ENCODE data around the gene EPHB2. TPM values are rescaled to one million over a fixed set of nuclear protein-coding genes. Genes with fewer than 3 reads are reported as not detected.

EPHB2 gene
- 15.1 and 63.4 TPM in 2 replicates for total RNA-seq

DNA sequence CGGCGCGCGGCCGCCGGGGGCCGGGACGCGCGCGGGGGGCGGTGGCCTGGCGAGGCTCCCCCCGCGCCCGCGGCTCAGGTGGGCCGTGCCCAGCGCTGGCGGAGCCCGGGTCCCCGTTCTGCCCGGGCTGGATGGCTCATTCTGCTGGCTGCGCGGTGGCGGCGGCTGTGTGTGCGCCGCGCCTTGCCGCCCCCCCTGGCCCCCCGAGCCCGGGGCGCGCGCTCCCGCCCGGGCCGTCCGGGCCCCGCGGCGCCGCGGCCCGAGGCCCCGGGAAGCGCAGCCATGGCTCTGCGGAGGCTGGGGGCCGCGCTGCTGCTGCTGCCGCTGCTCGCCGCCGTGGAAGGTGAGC, at the start of gene EPHB2:
TSS of gene EPHB2 (plus strand) at position 139 of the 349 bp plus-strand sequence. CDS start at position 283, 144 bp downstream.

Other genes with a start within 250 kb of the EPHB2 start
- not detected in 2 replicates for gene EPHA8, start 147.3 kb upstream of the EPHB2 start, total RNA-seq
- gene C1QA, start 74.2 kb upstream of the EPHB2 start, total RNA-seq: not detected in 2 replicates
- not detected in 2 replicates for gene C1QC, start 67.2 kb upstream of the EPHB2 start, total RNA-seq
- not detected in 2 replicates for gene C1QB, start 57.6 kb upstream of the EPHB2 start, total RNA-seq

All from tracheal epithelial cell (primary cell).